ENCODE data around the gene TRPM2. TPM values are rescaled to one million over a fixed set of nuclear protein-coding genes. Genes with fewer than 3 reads are reported as not detected.
A peak's percentile ranks its signal among the peaks of the same experiment; 100 is the strongest.

Gene TRPM2
- total RNA-seq, 2 donors from 2014 or later, result 1.6 to 12.5 TPM

GRCh38 chr21:44489962-44490361 lies 136.5 kb downstream of the TRPM2 start:
- H3K27ac Mint-ChIP-seq, result no peak overlapping the region

GRCh38 chr21:44490405-44490804 lies 137.0 kb downstream of the TRPM2 start:
- no peak for DNase-seq

More at GRCh38 chr21:44489962-44490361, 136.5 kb downstream of the TRPM2 start:
- WGBS, 2 experiments (ENCODE audit: insufficient coverage in 1 of 2, insufficient read length in 1 of 2), result 34 to 71% methylated on average over 5 to 7 of the region's 7 CpGs
- no peaks in the 10 kb centered on the region for H3K27me3 Mint-ChIP-seq (ENCODE audit: insufficient read depth)
- peaks cover 57% of the 10 kb centered on the region for H3K36me3 Mint-ChIP-seq (ENCODE audit: low read depth)
- Histone ChIP-seq H3K27me3 (ENCODE audit: control insufficient read depth, insufficient read depth, low read length, poor library complexity, severe bottlenecking) (no peaks in the 10 kb centered on the region), H3K9me3 (ENCODE audit: control insufficient read depth, low read length) (peaks cover 46% of the 10 kb centered on the region), H3K9ac (ENCODE audit: extremely low read depth, low read length, poor library complexity, severe bottlenecking) (no peak overlapping the region), H3K36me3 (ENCODE audit: control insufficient read depth, insufficient read depth, low read length) (peaks cover 11% of the 10 kb centered on the region), H3K4me1 (ENCODE audit: control insufficient read depth, insufficient read depth, low read length) (no peaks in the 10 kb centered on the region), H3K27ac (ENCODE audit: low read depth, low read length) (no peak overlapping the region), H3K4me3 (ENCODE audit: low read length) (no peak overlapping the region)
- TF ChIP-seq CTCF (conservative IDR thresholded peaks at IDR 0.05), result peak; percentile 61
- no peak for DNase-seq
- H3K4me3 Mint-ChIP-seq, result no peak overlapping the region
- peaks cover 45% of the 10 kb centered on the region for H3K9me3 Mint-ChIP-seq
- peaks cover 7% of the 10 kb centered on the region for H3K4me1 Mint-ChIP-seq

GRCh38 chr21:44490816-44491215 lies 137.4 kb downstream of the TRPM2 start:
- no peak overlapping the region for H3K4me3 Mint-ChIP-seq
- no peak overlapping the region for H3K27ac Mint-ChIP-seq
- peaks cover 11% of the 10 kb centered on the region for H3K36me3 ChIP-seq (ENCODE audit: control insufficient read depth, insufficient read depth, low read length)
- H3K9ac ChIP-seq (ENCODE audit: extremely low read depth, low read length, poor library complexity, severe bottlenecking), result no peak overlapping the region
- H3K4me1 ChIP-seq (ENCODE audit: control insufficient read depth, insufficient read depth, low read length), result no peaks in the 10 kb centered on the region
- H3K9me3 Mint-ChIP-seq, result peaks cover 48% of the 10 kb centered on the region
- 85 to 96% methylated on average over 6 to 9 of the region's 9 CpGs for WGBS, 2 experiments (ENCODE audit: insufficient coverage in 1 of 2, insufficient read length in 1 of 2)
- no peak overlapping the region for H3K27ac ChIP-seq (ENCODE audit: low read depth, low read length)
- peaks cover 63% of the 10 kb centered on the region for H3K36me3 Mint-ChIP-seq (ENCODE audit: low read depth)
- no peak for DNase-seq
- no peak for TF ChIP-seq CTCF (conservative IDR thresholded peaks at IDR 0.05)
- no peaks in the 10 kb centered on the region for H3K27me3 ChIP-seq (ENCODE audit: control insufficient read depth, insufficient read depth, low read length, poor library complexity, severe bottlenecking)
- H3K9me3 ChIP-seq (ENCODE audit: control insufficient read depth, low read length), result peaks cover 54% of the 10 kb centered on the region
- H3K4me1 Mint-ChIP-seq, result peaks cover 8% of the 10 kb centered on the region
- H3K4me3 ChIP-seq (ENCODE audit: low read length), result no peak overlapping the region
- no peaks in the 10 kb centered on the region for H3K27me3 Mint-ChIP-seq (ENCODE audit: insufficient read depth)

More at GRCh38 chr21:44490405-44490804, 137.0 kb downstream of the TRPM2 start:
- WGBS, 2 experiments (ENCODE audit: insufficient coverage in 1 of 2, insufficient read length in 1 of 2), result 96 to 97% methylated on average over 16 to 19 of the region's 19 CpGs
- no peak overlapping the region for H3K27ac Mint-ChIP-seq
- H3K4me3 Mint-ChIP-seq, result no peak overlapping the region
- no peaks in the 10 kb centered on the region for H3K4me1 ChIP-seq (ENCODE audit: control insufficient read depth, insufficient read depth, low read length)
- H3K4me3 ChIP-seq (ENCODE audit: low read length), result no peak overlapping the region
- no peak for TF ChIP-seq CTCF (conservative IDR thresholded peaks at IDR 0.05)
- peaks cover 50% of the 10 kb centered on the region for H3K9me3 ChIP-seq (ENCODE audit: control insufficient read depth, low read length)
- H3K27me3 Mint-ChIP-seq (ENCODE audit: insufficient read depth), result no peaks in the 10 kb centered on the region
- H3K9me3 Mint-ChIP-seq, result peaks cover 46% of the 10 kb centered on the region
- no peak overlapping the region for H3K9ac ChIP-seq (ENCODE audit: extremely low read depth, low read length, poor library complexity, severe bottlenecking)
- peaks cover 7% of the 10 kb centered on the region for H3K4me1 Mint-ChIP-seq
- H3K27ac ChIP-seq (ENCODE audit: low read depth, low read length), result no peak overlapping the region
- peaks cover 59% of the 10 kb centered on the region for H3K36me3 Mint-ChIP-seq (ENCODE audit: low read depth)
- H3K36me3 ChIP-seq (ENCODE audit: control insufficient read depth, insufficient read depth, low read length), result peaks cover 11% of the 10 kb centered on the region
- H3K27me3 ChIP-seq (ENCODE audit: control insufficient read depth, insufficient read depth, low read length, poor library complexity, severe bottlenecking), result no peaks in the 10 kb centered on the region

Other genes with a start within 250 kb of the TRPM2 start
- 1 to 10 TPM; 9.1 to 9.6 TPM for gene PWP2, start 246.2 kb upstream of the TRPM2 start, total RNA-seq
- gene GATD3, start 219.9 kb upstream of the TRPM2 start, total RNA-seq, result 10 to 100 TPM; 16.3 to 22.5 TPM
- gene ICOSLG, start 112.7 kb upstream of the TRPM2 start, total RNA-seq, result 1 to 10 TPM; 5.3 to 5.8 TPM
- 1 to 10 TPM in 1 of 2 donors, not detected in 1; 1.3 TPM for gene DNMT3L, start 91.7 kb upstream of the TRPM2 start, total RNA-seq
- 1 to 10 TPM; 1.2 to 2.7 TPM for gene AIRE, start 67.7 kb upstream of the TRPM2 start, total RNA-seq
- gene PFKL, start 53.6 kb upstream of the TRPM2 start, total RNA-seq, result 100 to 1,000 TPM; 195 to 198 TPM
- 10 to 100 TPM; 33.1 to 35.7 TPM for gene CFAP410, start 14.2 kb upstream of the TRPM2 start, total RNA-seq
- gene LRRC3, start 101.9 kb downstream of the TRPM2 start, total RNA-seq, result 10 to 100 TPM; 14.1 to 16.5 TPM
- not detected for gene KRTAP10-1, start 186.6 kb downstream of the TRPM2 start, total RNA-seq
- gene KRTAP10-2, start 197.9 kb downstream of the TRPM2 start, total RNA-seq, result not detected
- not detected for gene KRTAP10-3, start 205.2 kb downstream of the TRPM2 start, total RNA-seq
- not detected for gene KRTAP10-4, start 220.1 kb downstream of the TRPM2 start, total RNA-seq
- not detected for gene KRTAP10-5, start 227.0 kb downstream of the TRPM2 start, total RNA-seq
- gene KRTAP10-6, start 238.9 kb downstream of the TRPM2 start, total RNA-seq, result not detected
- gene KRTAP10-7, start 247.0 kb downstream of the TRPM2 start, total RNA-seq, result not detected

All from endodermal cell (in vitro differentiated cells).